Right lobe of liver (tissue), 6 donors: ENCODE measurements around the gene VAMP3. TPM values are rescaled to one million over a fixed set of nuclear protein-coding genes. Genes with fewer than 3 reads are reported as not detected.

ENCODE experiments used
- ATAC-seq, 4 donors: fragments of 200-7000 bp; cut with Tn5 transposase; one replicate each; pipeline ENCODE4 v1.9.1; 2020; ENCODE audit warnings: mild to moderate bottlenecking in 4 of 4, moderate library complexity in 4 of 4
- DNase-seq, 3 donors: peaks; one replicate each; pipeline ENCODE4 v3.0.0-alpha.2; 2020
- H3K27ac ChIP-seq, 3 donors: fragments of 200-600 bp; one replicate each; pipeline ENCODE4 v1.8.0; 2022
- H3K27me3 ChIP-seq, 2 donors: fragments of 200-600 bp; one replicate each; pipeline ENCODE4 v1.8.0; 2022
- H3K36me3 ChIP-seq, 4 donors: fragments of 200-600 bp; sonication (generic) in 1 of 4; one replicate each; pipeline versions ENCODE4 v1.5.1 to v1.8.0; 2017 to 2022; ENCODE audit warnings: control low read depth in 1 of 4
- H3K4me1 ChIP-seq, 4 donors: fragments of 200-600 bp; sonication (generic) in 1 of 4; one replicate each; pipeline versions ENCODE4 v1.5.1 to v1.8.0; 2017 to 2022; ENCODE audit warnings: control low read depth in 1 of 4
- H3K4me3 ChIP-seq, 3 donors: fragments of 200-600 bp; one replicate each; pipeline ENCODE4 v1.8.0; 2022
- H3K9me3 ChIP-seq, 4 donors: fragments of 200-600 bp; sonication (generic) in 1 of 4; one replicate each; pipeline versions ENCODE4 v1.5.1 to v1.8.0; 2017 to 2022; ENCODE audit warnings: control low read depth in 1 of 4
- CTCF ChIP-seq, 4 donors: fragments of 200-600 bp in 3 of 4; fragments of 450-650 bp in 1 of 4; IDR thresholded peaks; one replicate each; pipeline versions ENCODE4 v1.5.1 to v1.8.0; 2016 to 2022; ENCODE audit warnings: antibody characterized with exemption in 4 of 4, mild to moderate bottlenecking in 2 of 4
- POLR2A ChIP-seq: fragments of 450-650 bp; IDR thresholded peaks from one replicate; pipeline ENCODE4 v1.6.1; 2017; ENCODE audit warnings: antibody characterized with exemption, mild to moderate bottlenecking
- WGBS: methylation state at CpG from one replicate; pipeline ENCODE4 v1.1.6; 2018; ENCODE audit warnings: low coverage, low lambda C conversion rate; ENCODE audit not compliant: insufficient coverage; ENCODE audit errors: missing lambda C conversion rate; 5-methylcytosine and 5-hydroxymethylcytosine counted together
- intact Hi-C, 2 donors: fragments of 100-400 bp; cut with DNase I; formaldehyde crosslinking; loops; one replicate each; pipeline versions ENCODE4 v1.11.2 to v1.14.1; 2022
- total RNA-seq, 6 experiments: library from RNA; depleted of rRNA in 2 of 6; stranded (reverse); fragments of >200 nt in 2 of 6; fragmentation: NEBNext Ultra II Directional in 3 of 6; extraction: Animal tissue kit (Norgen Biotek cat#: 25700) in 3 of 6; gene quantifications; one replicate each; pipeline versions ENCODE4 v1.1.0 to v1.2.4, GENCODE V29; 2016 to 2023
- donor health status: DM: no; HTN: yes; CAD: no.
- donor health status: DM: no; HTN: no; CAD: no.
- donor health status: DM: no; HTN: no; CAD: no.
- donor health status: DM: no; HTN: yes; CAD: no.
- donor health status: DM: no; HTN: yes; CAD: no.

VAMP3 gene
- total RNA-seq, 6 experiments from 2014 or later = 28.2 to 39.9 (median 31.7) TPM

GRCh38 chr1:7738044-7738443, 33.1 kb upstream of the VAMP3 start:
- no peaks in the 10 kb centered on the region for H3K36me3 ChIP-seq
- H3K27me3 ChIP-seq = no peaks in the 10 kb centered on the region
- H3K9me3 ChIP-seq = no peaks in the 10 kb centered on the region
- TF ChIP-seq CTCF (IDR thresholded peaks at IDR 0.05) = no peak
- no peak overlapping the region for H3K27ac ChIP-seq
- intact Hi-C loops = no loop called here
- H3K4me1 ChIP-seq = no peaks in the 10 kb centered on the region
- ATAC-seq (no peak), DNase-seq (no peak)
- H3K4me3 ChIP-seq = no peak overlapping the region
- WGBS = 68% methylated on average over 4 of the region's 6 CpGs

GRCh38 chr1:7743346-7743745, 27.8 kb upstream of the VAMP3 start:
- no peak for DNase-seq
- Histone ChIP-seq H3K27me3 (no peaks in the 10 kb centered on the region), H3K36me3 (no peaks in the 10 kb centered on the region), H3K4me3 (no peak overlapping the region), H3K9me3 (no peaks in the 10 kb centered on the region), H3K27ac (no peak overlapping the region), H3K4me1 (no peaks in the 10 kb centered on the region)
- intact Hi-C loops = no loop called here
- 81% methylated on average over 6 of the region's 6 CpGs for WGBS
- TF ChIP-seq CTCF (IDR thresholded peaks at IDR 0.05) = no peak
- no peak for TF ChIP-seq POLR2A
- ATAC-seq = no peak

- 87% methylated on average over 5 of the region's 9 CpGs for WGBS
- Histone ChIP-seq H3K27ac (no peak overlapping the region), H3K9me3 (no peaks in the 10 kb centered on the region), H3K27me3 (no peaks in the 10 kb centered on the region), H3K36me3 (no peaks in the 10 kb centered on the region), H3K4me1 (no peaks in the 10 kb centered on the region), H3K4me3 (no peak overlapping the region)
- peak in 1 of 4 donors; percentile 36 for ATAC-seq
- TF ChIP-seq POLR2A (no peak), CTCF (IDR thresholded peaks at IDR 0.05) (no peak)
- intact Hi-C loops = no loop called here
- no peak for DNase-seq
These were observed 26.2 kb upstream of the VAMP3 start for GRCh38 chr1:7744882-7745281.

- DNase-seq = no peak
- Histone ChIP-seq H3K4me3 (no peak overlapping the region), H3K36me3 (no peaks in the 10 kb centered on the region), H3K27me3 (no peaks in the 10 kb centered on the region), H3K4me1 (no peaks in the 10 kb centered on the region), H3K9me3 (no peaks in the 10 kb centered on the region), H3K27ac (no peak overlapping the region)
- TF ChIP-seq CTCF (IDR thresholded peaks at IDR 0.05) = no peak
- TF ChIP-seq POLR2A = no peak
- intact Hi-C loops = no loop called here
- ATAC-seq = no peak
- WGBS = 84% methylated on average over 10 of the region's 10 CpGs
These were observed 25.3 kb upstream of the VAMP3 start for GRCh38 chr1:7745783-7746182.

- WGBS = 71% methylated on average over 4 of the region's 5 CpGs
- no peaks in the 10 kb centered on the region for H3K36me3 ChIP-seq
- H3K27me3 ChIP-seq = no peaks in the 10 kb centered on the region
- H3K9me3 ChIP-seq = no peaks in the 10 kb centered on the region
- H3K4me1 ChIP-seq = no peaks in the 10 kb centered on the region
- H3K27ac ChIP-seq = no peak overlapping the region
- ATAC-seq = no peak
- TF ChIP-seq POLR2A (no peak), CTCF (IDR thresholded peaks at IDR 0.05) (no peak)
- no peak overlapping the region for H3K4me3 ChIP-seq
- intact Hi-C loops = no loop called here
- no peak for DNase-seq
These were observed 23.5 kb upstream of the VAMP3 start for GRCh38 chr1:7747605-7748004.
